A673 (cell line): ENCODE data around the gene CCDC88C.

Experiments used
- CTCF ChIP-seq: fragments of 300-800, 200-600 bp; sonication (generic); conservative IDR thresholded peaks from 2 replicates; pipeline ENCODE4 v1.5.1; 2017; ENCODE audit warnings: low read depth, mild to moderate bottlenecking, antibody characterized with exemption, low read length, moderate library complexity, mixed read lengths
- EZH2 ChIP-seq: fragments of 200-600 bp; sonication (generic); IDR thresholded peaks from 2 replicates; pipeline ENCODE4 v1.6.1; 2017; ENCODE audit warnings: borderline replicate concordance, low read depth, mild to moderate bottlenecking, mixed read lengths, antibody characterized with exemption, low read length; ENCODE audit not compliant: poor library complexity, severe bottlenecking

- TF ChIP-seq CTCF (no peak), EZH2 (no peak)
Measured at GRCh38 chr14:91295851-91296796, 121.5 kb downstream of the CCDC88C start.
